PC-9 (cell line): ENCODE data around the gene CDC42BPB. TPM values are rescaled to one million over a fixed set of nuclear protein-coding genes. Genes with fewer than 3 reads are reported as not detected.

Source experiments
- BruUV-seq: library from RNA; stranded (reverse); fragments of 400-500 nt; replicated peaks from 2 replicates; lab custom pipeline; 2021; lab: Mats Ljungman, UMichigan
- CTCF ChIA-PET: fragments of 300-600 bp; sonication (Branson Sonifier 250); formaldehyde crosslinking; loops from one replicate; lab custom pipeline; 2022; ENCODE audit warnings: antibody characterized with exemption; lab: Charles Lee
- POLR2A ChIA-PET: fragments of 300-600 bp; sonication (Branson Sonifier 250); formaldehyde crosslinking; loops from one replicate; lab custom pipeline; 2022; ENCODE audit warnings: antibody characterized with exemption; ENCODE audit not compliant: unreplicated experiment; lab: Charles Lee
- DNase-seq, 2 experiments: peaks; one replicate each; pipeline versions ENCODE4 v3.0.0 to v3.0.0-alpha.2; 2015 to 2022; ENCODE audit warnings: mixed read lengths in 1 of 2
- H2AFZ ChIP-seq: fragments of 200-600 bp; sonication (generic); 2 replicates; pipeline ENCODE4 v1.8.1; 2017; ENCODE audit warnings: antibody characterized with exemption
- H3F3A ChIP-seq: fragments of 200-600 bp; sonication (generic); 2 replicates; pipeline ENCODE4 v1.8.1; 2017; ENCODE audit warnings: antibody characterized with exemption, mild to moderate bottlenecking, low read depth; ENCODE audit not compliant: insufficient read depth
- H3K27ac ChIP-seq: fragments of 200-600 bp; sonication (generic); 2 replicates; pipeline ENCODE4 v1.6.1; 2016; ENCODE audit warnings: mixed run types
- H3K27me3 ChIP-seq: fragments of 200-600 bp; sonication (generic); 2 replicates; pipeline ENCODE4 v1.6.1; 2016; ENCODE audit warnings: low read depth, mixed run types; ENCODE audit not compliant: insufficient read depth
- H3K36me3 ChIP-seq: fragments of 200-600 bp; sonication (generic); 2 replicates; pipeline ENCODE4 v1.6.1; 2016; ENCODE audit warnings: low read depth, mixed run types
- H3K4me1 ChIP-seq: fragments of 200-600 bp; sonication (generic); replicated peaks from 2 replicates; pipeline ENCODE4 v1.6.1; 2016; ENCODE audit warnings: mixed run types; ENCODE audit not compliant: insufficient read depth
- H3K4me2 ChIP-seq: fragments of 200-600 bp; sonication (generic); 2 replicates; pipeline ENCODE4 v1.6.1; 2017; ENCODE audit warnings: mixed run types
- H3K4me3 ChIP-seq: fragments of 200-600 bp; sonication (generic); 2 replicates; pipeline ENCODE4 v1.6.1; 2016; ENCODE audit warnings: mixed run types
- H3K79me2 ChIP-seq: fragments of 200-600 bp; sonication (generic); 2 replicates; pipeline ENCODE4 v1.6.1; 2017; ENCODE audit warnings: low read depth, mixed run types
- H3K9me2 ChIP-seq: fragments of 200-600 bp; sonication (generic); 2 replicates; pipeline ENCODE4 v1.8.1; 2017; ENCODE audit warnings: mild to moderate bottlenecking; ENCODE audit not compliant: insufficient read depth
- H3K9me3 ChIP-seq: fragments of 200-600 bp; sonication (generic); 2 replicates; pipeline ENCODE4 v1.8.1; 2016; ENCODE audit warnings: low read depth; ENCODE audit not compliant: insufficient read depth
- H4K20me1 ChIP-seq: fragments of 200-600 bp; sonication (generic); 2 replicates; pipeline ENCODE4 v1.8.1; 2017; ENCODE audit not compliant: insufficient read depth
- EZH2 ChIP-seq: fragments of 200-600 bp; sonication (generic); IDR thresholded peaks from 2 replicates; pipeline ENCODE4 v1.8.0; 2017; ENCODE audit warnings: antibody characterized with exemption, low read depth
- intact Hi-C: fragments of 100-400 bp; cut with micrococcal nuclease; formaldehyde crosslinking; loops from one replicate; pipeline ENCODE4 v1.10.0; 2022; ENCODE audit not compliant: unreplicated experiment
- total RNA-seq: library from RNA; stranded (reverse); gene quantifications from 2 replicates; pipeline ENCODE4 v1.2.3, GENCODE V29; 2021
- TF ChIP-seq, protein P1 (sequence below): fragments of 200-600 bp; sonication (generic); conservative IDR thresholded peaks from 2 replicates; pipeline ENCODE4 v1.6.1; 2017; ENCODE audit warnings: mixed run types, antibody characterized with exemption, mild to moderate bottlenecking, moderate library complexity

Gene CDC42BPB
- total RNA-seq, 1 experiment from 2014 or later = 203 TPM

DNA sequence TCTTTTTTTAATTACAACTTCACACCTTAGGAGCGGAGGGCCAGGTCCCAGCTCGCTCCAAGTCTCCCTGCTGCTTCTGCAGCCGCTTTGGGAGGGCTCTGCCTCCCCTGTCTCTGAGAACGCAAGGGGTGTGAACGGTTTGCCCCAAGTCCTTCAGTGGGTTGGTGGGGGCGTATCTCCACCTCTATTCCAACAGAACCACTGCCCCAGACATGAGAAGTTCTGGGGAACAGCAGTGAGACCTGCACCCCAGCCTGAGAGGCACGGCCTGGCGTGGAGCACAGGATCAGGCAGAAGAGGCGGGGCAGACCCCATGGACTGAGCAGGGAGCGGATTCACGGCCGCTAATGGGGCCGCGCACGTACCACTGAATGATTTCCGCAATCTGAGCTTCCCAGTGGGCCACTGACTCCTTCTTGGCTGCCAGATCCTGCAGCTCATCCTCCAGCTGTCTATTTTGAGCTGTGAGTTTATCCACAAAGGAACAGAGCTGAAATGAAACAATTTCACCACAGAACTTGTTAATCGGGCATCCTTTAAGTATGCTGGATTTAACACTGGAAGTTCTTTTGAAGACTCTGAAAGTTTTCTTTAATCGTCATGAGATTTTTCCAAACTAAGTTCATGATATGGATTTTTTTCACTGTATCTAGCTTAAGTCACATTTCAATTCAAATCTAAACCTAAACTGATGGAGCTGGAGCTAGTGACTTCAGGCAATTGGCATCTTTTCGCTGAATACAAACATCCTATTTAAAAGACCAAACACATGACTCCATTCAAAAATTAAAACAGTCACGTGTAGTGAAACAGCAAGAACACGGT is 90.5 kb downstream of the CDC42BPB start:
- Histone ChIP-seq H3K9me2 (no peaks in the 10 kb centered on the region), H3K79me2 (no peaks in the 10 kb centered on the region), H4K20me1 (peaks cover 2% of the 10 kb centered on the region; the same call in 1 of the 2 replicates), H3K4me1 (no peaks in the 10 kb centered on the region), H3K27me3 (no peaks in the 10 kb centered on the region), H3K9me3 (no peaks in the 10 kb centered on the region), H3K4me3 (no peak overlapping the region), H2AFZ (no peak overlapping the region), H3F3A (peaks cover 28% of the 10 kb centered on the region), H3K27ac (no peak overlapping the region), H3K4me2 (no peak overlapping the region), H3K36me3 (peaks cover 84% of the 10 kb centered on the region)
- intact Hi-C loops = no loop called here
- no TSS peak for BruUV-seq
- TF ChIP-seq, protein P1, sequence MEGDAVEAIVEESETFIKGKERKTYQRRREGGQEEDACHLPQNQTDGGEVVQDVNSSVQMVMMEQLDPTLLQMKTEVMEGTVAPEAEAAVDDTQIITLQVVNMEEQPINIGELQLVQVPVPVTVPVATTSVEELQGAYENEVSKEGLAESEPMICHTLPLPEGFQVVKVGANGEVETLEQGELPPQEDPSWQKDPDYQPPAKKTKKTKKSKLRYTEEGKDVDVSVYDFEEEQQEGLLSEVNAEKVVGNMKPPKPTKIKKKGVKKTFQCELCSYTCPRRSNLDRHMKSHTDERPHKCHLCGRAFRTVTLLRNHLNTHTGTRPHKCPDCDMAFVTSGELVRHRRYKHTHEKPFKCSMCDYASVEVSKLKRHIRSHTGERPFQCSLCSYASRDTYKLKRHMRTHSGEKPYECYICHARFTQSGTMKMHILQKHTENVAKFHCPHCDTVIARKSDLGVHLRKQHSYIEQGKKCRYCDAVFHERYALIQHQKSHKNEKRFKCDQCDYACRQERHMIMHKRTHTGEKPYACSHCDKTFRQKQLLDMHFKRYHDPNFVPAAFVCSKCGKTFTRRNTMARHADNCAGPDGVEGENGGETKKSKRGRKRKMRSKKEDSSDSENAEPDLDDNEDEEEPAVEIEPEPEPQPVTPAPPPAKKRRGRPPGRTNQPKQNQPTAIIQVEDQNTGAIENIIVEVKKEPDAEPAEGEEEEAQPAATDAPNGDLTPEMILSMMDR = no peak
- TF ChIP-seq EZH2 = no peak
- no peak for DNase-seq
- CTCF ChIA-PET = no interaction called here
- POLR2A ChIA-PET = no interaction called here

DNA sequence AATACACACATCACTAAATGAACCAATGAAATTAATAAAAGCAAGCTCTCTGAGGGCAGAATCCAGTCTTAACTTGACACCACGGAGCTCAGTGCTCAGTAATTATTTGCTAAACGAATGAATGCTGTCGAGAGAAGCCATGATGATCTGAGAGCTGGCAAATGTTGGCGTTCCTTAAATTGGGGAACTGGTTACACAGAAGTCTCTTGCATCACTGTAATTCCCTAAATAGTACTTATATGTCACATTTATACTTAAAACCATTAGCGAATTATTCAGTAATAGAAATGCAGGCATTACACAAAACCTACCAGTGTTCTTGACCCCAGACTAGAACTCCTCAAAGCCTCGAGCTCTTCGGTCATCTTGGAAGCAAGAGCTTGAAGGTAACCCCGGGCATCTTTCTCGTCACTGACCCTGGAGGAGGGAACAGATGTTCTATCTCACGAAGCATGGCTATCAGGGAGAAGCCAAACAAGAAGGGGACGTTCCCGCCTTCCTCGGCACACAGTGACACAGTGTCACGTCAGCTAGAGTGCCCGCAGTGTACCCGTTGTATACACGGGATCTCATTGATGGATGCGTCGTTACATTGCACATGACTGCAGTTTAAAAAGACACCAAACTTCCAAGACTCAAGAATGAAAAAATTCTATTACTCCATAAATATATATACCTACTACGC is 91.2 kb downstream of the CDC42BPB start:
- Histone ChIP-seq H3K27me3 (no peaks in the 10 kb centered on the region), H3K27ac (no peak overlapping the region), H4K20me1 (no peaks in the 10 kb centered on the region), H3K4me2 (no peak overlapping the region), H3F3A (peaks cover 32% of the 10 kb centered on the region), H3K36me3 (peaks cover 81% of the 10 kb centered on the region), H3K9me3 (no peaks in the 10 kb centered on the region), H2AFZ (no peak overlapping the region), H3K9me2 (no peaks in the 10 kb centered on the region), H3K79me2 (no peaks in the 10 kb centered on the region), H3K4me3 (no peak overlapping the region), H3K4me1 (no peaks in the 10 kb centered on the region)
- ChIA-PET CTCF (no interaction called here), POLR2A (interaction anchor here (0.6 kb wide), 2 partner anchors 81 to 383 kb away, joined by 3 read pairs; no protein-coding TSS in a partner anchor)
- intact Hi-C loops = no loop called here
- no peak for DNase-seq
- TF ChIP-seq, protein P1 = no peak
- no peak for TF ChIP-seq EZH2
- no TSS peak for BruUV-seq

DNA sequence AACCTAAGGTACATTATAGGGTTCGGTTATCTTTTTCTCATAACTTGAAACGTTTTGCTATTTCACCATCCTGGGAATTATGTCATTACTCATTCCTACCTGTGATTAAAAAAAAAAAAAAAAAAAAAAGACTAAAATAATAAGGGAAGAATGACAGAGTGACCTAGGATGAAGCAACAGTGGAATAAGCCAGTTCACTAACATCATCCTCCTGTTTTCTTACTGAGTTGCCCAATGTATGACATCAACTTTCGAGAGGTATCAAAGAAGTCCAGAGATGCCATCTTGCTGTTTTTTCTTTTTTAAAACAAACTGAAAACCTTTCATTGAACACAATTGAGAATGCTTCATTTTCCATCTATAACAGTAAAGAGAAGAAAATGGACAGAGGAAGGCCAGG is 92.1 kb downstream of the CDC42BPB start:
- H3K36me3 ChIP-seq = peaks cover 73% of the 10 kb centered on the region
- H3K4me3 ChIP-seq = no peak overlapping the region
- no peak overlapping the region for H3K4me2 ChIP-seq
- no peaks in the 10 kb centered on the region for H3K9me3 ChIP-seq
- ChIA-PET POLR2A (interaction anchor here (0.6 to 0.8 kb wide), 2 partner anchors 384 to 404 kb away, joined by 3 to 6 read pairs; no protein-coding TSS in a partner anchor), CTCF (no interaction called here)
- no peaks in the 10 kb centered on the region for H3K27me3 ChIP-seq
- no peaks in the 10 kb centered on the region for H3K4me1 ChIP-seq
- H3F3A ChIP-seq = peaks cover 36% of the 10 kb centered on the region
- no peak overlapping the region for H2AFZ ChIP-seq
- no peaks in the 10 kb centered on the region for H3K79me2 ChIP-seq
- no peaks in the 10 kb centered on the region for H4K20me1 ChIP-seq
- H3K9me2 ChIP-seq = no peaks in the 10 kb centered on the region
- TF ChIP-seq, protein P1 = no peak
- no peak for TF ChIP-seq EZH2
- no TSS peak for BruUV-seq
- peak in 1 of 2 experiments; percentile 57 for DNase-seq
- no peak overlapping the region for H3K27ac ChIP-seq
- intact Hi-C loops = no loop called here
